Inflammatory macrophage (primary cell): ENCODE measurements around the gene CST5.
A peak's percentile ranks its signal among the peaks of the same experiment; 100 is the strongest.

Source experiments
- DNase-seq, 2 donors: peaks; one replicate each; pipeline ENCODE4 v3.0.0-alpha.2; 2020 to 2022

The CST5 gene

GRCh38 chr20:23832775-23833513 lies 46.6 kb downstream of the CST5 start:
- peak; percentile 2 to 28 for DNase-seq

- DNase-seq, result peak in 1 of 2 donors; percentile 64
Observed at GRCh38 chr20:23831961-23832360, 47.6 kb downstream of the CST5 start.

GRCh38 chr20:23826541-23827021 lies 53.0 kb downstream of the CST5 start, which contains the start of gene CST2:
Gene CST2, minus strand, starts transcription at chr20:23826729. Its CDS starts 69 bp downstream, at chr20:23826660.
- DNase-seq, result no peak
